SH-SY5Y (cell line): Measurements from ENCODE around the gene LITAF.

Experiments
- GATA2 ChIP-seq: IDR thresholded peaks from 2 replicates; pipeline ENCODE4 v1.6.1; 2011; ENCODE audit warnings: mild to moderate bottlenecking, low read depth, low read length
- GATA3 ChIP-seq: IDR thresholded peaks from 2 replicates; pipeline ENCODE4 v1.6.1; 2011; ENCODE audit warnings: low read depth, mild to moderate bottlenecking, low read length, moderate library complexity

- TF ChIP-seq GATA3: no peak
- TF ChIP-seq GATA2: no peak
Measured at GRCh38 chr16:11599579-11599978, 12.9 kb upstream of the LITAF start.
